Endothelial cell of umbilical vein (primary cell): ENCODE data around the gene TBX21. TPM values are rescaled to one million over a fixed set of nuclear protein-coding genes. Genes with fewer than 3 reads are reported as not detected.

Experiments used
- BruUV-seq: library from RNA; stranded (reverse); fragments of 400-500 nt; replicated peaks from 2 replicates; lab custom pipeline; 2021; lab: Mats Ljungman, UMichigan
- CTCF ChIA-PET: fragments of 300-600, 350-600 bp; sonication (Branson Sonifier 250); formaldehyde crosslinking; loops from one replicate; lab custom pipeline; 2021; ENCODE audit warnings: antibody characterized with exemption, inconsistent platforms; lab: Charles Lee
- POLR2A ChIA-PET: fragments of 300-600, 350-600 bp; sonication (Branson Sonifier 250); formaldehyde crosslinking; loops from one replicate; lab custom pipeline; 2021; ENCODE audit warnings: antibody characterized with exemption, inconsistent platforms; lab: Charles Lee
- DNase-seq: peaks from one replicate; pipeline ENCODE4 v3.0.0-alpha.2; 2011; ENCODE audit warnings: low read depth, low spot score
- FAIRE-seq: peaks from 2 replicates; lab custom pipeline; 2011; peaks lifted over from hg19 to GRCh38; lab: Jason Lieb, UNC
- H2AFZ ChIP-seq: 2 replicates; pipeline ENCODE4 v1.6.0; 2012; ENCODE audit warnings: low read depth, low read length, control low read depth, inconsistent platforms
- H3K27ac ChIP-seq: 2 replicates; pipeline ENCODE4 v1.5.1; 2011; ENCODE audit warnings: low read depth, mild to moderate bottlenecking, control low read depth, low read length, moderate library complexity; ENCODE audit not compliant: insufficient read depth
- H3K27me3 ChIP-seq, 2 experiments: 2 replicates each; pipeline versions ENCODE4 v1.6.0 to v1.6.1; 2011; ENCODE audit warnings: low read length in 2 of 2, mixed read lengths in 1 of 2; ENCODE audit not compliant: control insufficient read depth in 2 of 2, insufficient read depth in 2 of 2
- H3K36me3 ChIP-seq, 2 experiments: 2 replicates in 1 of 2; 3 replicates in 1 of 2; pipeline ENCODE4 v1.5.1; 2011; ENCODE audit warnings: low read length in 2 of 2, mild to moderate bottlenecking in 1 of 2, moderate library complexity in 1 of 2; ENCODE audit not compliant: control insufficient read depth in 2 of 2, insufficient read depth in 2 of 2; ENCODE audit errors: extremely low read depth in 1 of 2
- H3K4me1 ChIP-seq: 3 replicates; pipeline ENCODE4 v1.5.1; 2011; ENCODE audit warnings: mild to moderate bottlenecking, low read length; ENCODE audit not compliant: control insufficient read depth, insufficient read depth; ENCODE audit errors: extremely low read depth
- H3K4me2 ChIP-seq: 2 replicates; pipeline ENCODE4 v1.6.1; 2011; ENCODE audit warnings: low read length, control low read depth, mixed read lengths; ENCODE audit not compliant: insufficient read depth
- H3K4me3 ChIP-seq, 3 experiments: fragments of 200-600 bp in 1 of 3; sonication (generic), shearing (Covaris generic) in 1 of 3; replicated peaks in 1 of 3; 2 replicates each; pipeline ENCODE4 v1.5.1; 2011 to 2016; ENCODE audit warnings: control low read depth in 3 of 3, low read length in 3 of 3, mild to moderate bottlenecking in 2 of 3, inconsistent platforms in 1 of 3, low read depth in 1 of 3, moderate library complexity in 1 of 3; ENCODE audit not compliant: insufficient read depth in 1 of 3
- H3K79me2 ChIP-seq: 2 replicates; pipeline ENCODE4 v1.6.0; 2012; ENCODE audit warnings: low read length, inconsistent platforms; ENCODE audit not compliant: control insufficient read depth, insufficient read depth
- H3K9ac ChIP-seq: replicated peaks from 2 replicates; pipeline ENCODE3; 2011; ENCODE audit warnings: low read length, control low read depth; ENCODE audit not compliant: insufficient read depth; ENCODE audit errors: extremely low read depth
- H3K9me1 ChIP-seq: replicated peaks from 3 replicates; pipeline ENCODE4 v1.6.0; 2011; ENCODE audit warnings: mild to moderate bottlenecking, low read length; ENCODE audit not compliant: control insufficient read depth, insufficient read depth; ENCODE audit errors: extremely low read depth
- H3K9me3 ChIP-seq: replicated peaks from 2 replicates; pipeline ENCODE4 v1.5.1; 2012; ENCODE audit warnings: low read length, inconsistent platforms; ENCODE audit not compliant: control insufficient read depth, insufficient read depth
- H4K20me1 ChIP-seq: replicated peaks from 2 replicates; pipeline ENCODE3; 2011; ENCODE audit warnings: mild to moderate bottlenecking, low read length; ENCODE audit not compliant: control insufficient read depth, insufficient read depth; ENCODE audit errors: extremely low read depth
- EZH2 ChIP-seq: IDR thresholded peaks from 2 replicates; pipeline ENCODE4 v1.6.1; 2012; ENCODE audit warnings: borderline replicate concordance, low read depth, mild to moderate bottlenecking, moderate library complexity, low read length, inconsistent platforms; ENCODE audit not compliant: severe bottlenecking
- FOS ChIP-seq: IDR thresholded peaks from 2 replicates; pipeline ENCODE4 v1.6.1; 2011; ENCODE audit warnings: mild to moderate bottlenecking, low read length, moderate library complexity, borderline replicate concordance; ENCODE audit not compliant: insufficient read depth
- GATA2 ChIP-seq: IDR thresholded peaks from 2 replicates; pipeline ENCODE4 v1.7.0; 2011; ENCODE audit warnings: low read depth, mild to moderate bottlenecking, moderate library complexity, mixed read lengths, low read length; ENCODE audit not compliant: insufficient read length, insufficient read depth
- JUN ChIP-seq: IDR thresholded peaks from 2 replicates; pipeline ENCODE4 v1.6.1; 2011; ENCODE audit warnings: borderline replicate concordance, low read depth; ENCODE audit not compliant: insufficient read length, insufficient read depth
- MYC ChIP-seq: IDR thresholded peaks from one replicate; pipeline ENCODE4 v1.6.1; 2011; ENCODE audit warnings: mild to moderate bottlenecking, low read depth, low read length
- POLR2A ChIP-seq: IDR thresholded peaks from 2 replicates; pipeline ENCODE4 v1.6.1; 2012; ENCODE audit warnings: low read depth, mild to moderate bottlenecking, control low read depth, low read length
- POLR2AphosphoS5 ChIP-seq: IDR thresholded peaks from 2 replicates; pipeline ENCODE4 v1.6.1; 2012; ENCODE audit warnings: low read depth, mild to moderate bottlenecking, control low read depth, low read length, moderate library complexity; ENCODE audit not compliant: insufficient read depth
- dilution Hi-C: fragments of 300-500 bp; cut with MboI; formaldehyde crosslinking; loops from one replicate; pipeline ENCODE4 v1.15.0; 2019; ENCODE audit warnings: low sequenced_read_pairs; ENCODE audit not compliant: extremely low pct_ligation_motif_present
- intact Hi-C: fragments of 100-400 bp; cut with micrococcal nuclease; formaldehyde crosslinking; loops from one replicate; pipeline ENCODE4 v1.10.0; 2022
- polyA plus RNA-seq, 4 experiments: library from polyadenylated mRNA; depleted of rRNA in 3 of 4; stranded (reverse) in 3 of 4; unstranded in 1 of 4; fragments of >200 nt; gene quantifications; 2 replicates each; pipeline versions ENCODE4 v1.2.1 to v1.2.3, GENCODE V29; 2011 to 2012; ENCODE audit warnings: missing spikeins in 1 of 4
- total RNA-seq: library from RNA; stranded (reverse); gene quantifications from 2 replicates; pipeline ENCODE4 v1.2.3, GENCODE V29; 2021
- TF ChIP-seq, protein P1 (sequence below): IDR thresholded peaks from 2 replicates; pipeline ENCODE4 v1.6.1; 2011; ENCODE audit not compliant: insufficient read depth, insufficient read length
- TF ChIP-seq, protein P2 (sequence below), 2 donors: IDR thresholded peaks; 1 replicate in 1 of 2; 2 replicates in 1 of 2; pipeline ENCODE4 v1.5.1; 2011; ENCODE audit warnings: low read length in 2 of 2, mild to moderate bottlenecking in 2 of 2, moderate library complexity in 2 of 2, control low read depth in 1 of 2, inconsistent platforms in 1 of 2, low read depth in 1 of 2; ENCODE audit not compliant: insufficient read depth in 1 of 2; ENCODE audit errors: extremely low read depth in 1 of 2

TBX21 gene
- total and polyA plus RNA-seq, 2 donors (not counting 3 experiments of a cell fraction or from before 2014, with no cell fraction given), result not detected

DNA sequence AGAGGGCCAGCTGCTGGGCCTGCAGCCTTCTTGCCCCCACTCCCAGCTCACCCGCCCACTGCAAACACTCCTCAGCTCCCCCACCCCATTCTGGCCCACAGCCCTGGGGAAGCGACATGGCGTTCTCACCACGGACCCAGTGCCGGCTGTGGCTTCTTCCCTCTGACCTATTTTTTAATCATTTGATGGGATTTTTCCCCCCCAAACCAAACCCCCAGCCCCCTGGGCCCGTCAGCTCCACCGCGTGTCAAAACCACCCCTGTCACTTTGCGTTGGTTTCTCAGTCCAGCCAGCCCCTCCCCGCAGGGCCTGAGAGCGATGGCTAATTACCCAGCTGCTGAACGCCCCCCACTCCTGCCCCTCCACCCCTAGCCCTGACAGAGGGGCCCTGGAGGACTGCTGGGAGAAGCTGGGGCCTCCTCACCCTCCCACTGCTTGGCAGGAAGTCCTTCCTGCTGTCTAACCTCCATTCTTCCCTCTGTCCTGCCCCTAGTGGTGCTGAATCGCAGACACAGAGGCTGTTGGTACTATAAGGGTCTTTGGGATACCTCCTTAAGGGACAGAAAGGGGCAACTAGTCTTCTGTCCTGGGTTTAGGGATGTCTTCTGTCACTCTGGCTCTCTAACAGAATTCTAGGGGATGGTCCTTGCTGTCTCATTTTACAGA, 7.5 kb upstream of the TBX21 start:
- H3K4me3 ChIP-seq, result no peak overlapping the region
- intact Hi-C loops, result no loop called here
- no peak overlapping the region for H3K27ac ChIP-seq
- no peaks in the 10 kb centered on the region for H4K20me1 ChIP-seq
- H3K4me2 ChIP-seq, result no peak overlapping the region
- H3K4me1 ChIP-seq, result no peaks in the 10 kb centered on the region
- H3K9ac ChIP-seq, result no peak overlapping the region
- BruUV-seq, result no TSS peak
- no peak for TF ChIP-seq FOS
- no peak for TF ChIP-seq POLR2AphosphoS5
- TF ChIP-seq, protein P1, sequence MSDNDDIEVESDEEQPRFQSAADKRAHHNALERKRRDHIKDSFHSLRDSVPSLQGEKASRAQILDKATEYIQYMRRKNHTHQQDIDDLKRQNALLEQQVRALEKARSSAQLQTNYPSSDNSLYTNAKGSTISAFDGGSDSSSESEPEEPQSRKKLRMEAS, result no peak
- no peak for TF ChIP-seq MYC
- TF ChIP-seq, protein P2, sequence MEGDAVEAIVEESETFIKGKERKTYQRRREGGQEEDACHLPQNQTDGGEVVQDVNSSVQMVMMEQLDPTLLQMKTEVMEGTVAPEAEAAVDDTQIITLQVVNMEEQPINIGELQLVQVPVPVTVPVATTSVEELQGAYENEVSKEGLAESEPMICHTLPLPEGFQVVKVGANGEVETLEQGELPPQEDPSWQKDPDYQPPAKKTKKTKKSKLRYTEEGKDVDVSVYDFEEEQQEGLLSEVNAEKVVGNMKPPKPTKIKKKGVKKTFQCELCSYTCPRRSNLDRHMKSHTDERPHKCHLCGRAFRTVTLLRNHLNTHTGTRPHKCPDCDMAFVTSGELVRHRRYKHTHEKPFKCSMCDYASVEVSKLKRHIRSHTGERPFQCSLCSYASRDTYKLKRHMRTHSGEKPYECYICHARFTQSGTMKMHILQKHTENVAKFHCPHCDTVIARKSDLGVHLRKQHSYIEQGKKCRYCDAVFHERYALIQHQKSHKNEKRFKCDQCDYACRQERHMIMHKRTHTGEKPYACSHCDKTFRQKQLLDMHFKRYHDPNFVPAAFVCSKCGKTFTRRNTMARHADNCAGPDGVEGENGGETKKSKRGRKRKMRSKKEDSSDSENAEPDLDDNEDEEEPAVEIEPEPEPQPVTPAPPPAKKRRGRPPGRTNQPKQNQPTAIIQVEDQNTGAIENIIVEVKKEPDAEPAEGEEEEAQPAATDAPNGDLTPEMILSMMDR (IDR thresholded peaks at IDR 0.05; ENCODE audit: extremely low read depth in 1 of 2, insufficient read depth in 1 of 2, low read depth in 1 of 2, low read length in 2 of 2), result no peak
- TF ChIP-seq GATA2, result no peak
- no peak for TF ChIP-seq EZH2
- TF ChIP-seq JUN, result no peak
- no peak for TF ChIP-seq POLR2A
- peaks cover 18 to 19% of the 10 kb centered on the region in 2 experiments for H3K27me3 ChIP-seq
- no peaks in the 10 kb centered on the region for H3K9me3 ChIP-seq
- H2AFZ ChIP-seq, result no peak overlapping the region
- CTCF ChIA-PET, result no interaction called here
- POLR2A ChIA-PET, result no interaction called here
- FAIRE-seq (no peak), DNase-seq (no peak)
- no peaks in the 10 kb centered on the region for H3K36me3 ChIP-seq
- H3K79me2 ChIP-seq, result no peaks in the 10 kb centered on the region
- dilution Hi-C loops, result no loop called here
- no peaks in the 10 kb centered on the region for H3K9me1 ChIP-seq
